Ovary (tissue), 9 donors: ENCODE data around the gene TSPEAR. TPM values are rescaled to one million over a fixed set of nuclear protein-coding genes. Genes with fewer than 3 reads are reported as not detected.
"Not testable (repeated sequence)": the region's sequence is repeated elsewhere in the genome, so short reads cannot be mapped to it uniquely, and the experiment has no call there.

Experiments used
- DNase-seq, 5 donors: peaks; one replicate each; pipeline ENCODE4 v3.0.0-alpha.2; 2019 to 2020
- H3K27ac ChIP-seq, 2 donors: fragments of 200-600 bp; one replicate each; pipeline versions ENCODE4 v1.5.1 to v1.8.0; 2019 to 2022
- H3K27me3 ChIP-seq: fragments of 200-600 bp; one replicate; pipeline ENCODE4 v1.8.0; 2022
- H3K36me3 ChIP-seq: fragments of 200-600 bp; sonication (generic); one replicate; pipeline ENCODE4 v1.5.1; 2019
- H3K4me1 ChIP-seq: one replicate; pipeline ENCODE4 v1.8.1; 2013; ENCODE audit warnings: mild to moderate bottlenecking, moderate library complexity; ENCODE audit not compliant: insufficient read depth
- H3K4me3 ChIP-seq: fragments of 200-600 bp; sonication (generic); one replicate; pipeline ENCODE4 v1.5.1; 2017
- H3K9me3 ChIP-seq, 2 donors: fragments of 200-600 bp in 1 of 2; sonication (generic) in 1 of 2; one replicate each; pipeline versions ENCODE4 v1.5.1 to v1.8.1; 2013 to 2019; ENCODE audit warnings: mild to moderate bottlenecking in 1 of 2, moderate library complexity in 1 of 2
- EP300 ChIP-seq: sonication (generic); formaldehyde crosslinking; IDR thresholded peaks from one replicate; pipeline ENCODE4 v1.6.1; 2017; ENCODE audit warnings: antibody characterized with exemption
- POLR2A ChIP-seq: fragments of 450-650 bp; IDR thresholded peaks from one replicate; pipeline ENCODE4 v1.6.1; 2017; ENCODE audit warnings: antibody characterized with exemption, mild to moderate bottlenecking, moderate library complexity
- WGBS, 3 donors: extraction: QIAGEN DNeasy Blood & Tissue Kit in 1 of 3; methylation state at CpG; one replicate each; pipeline versions ENCODE4 v1.1.5 to v1.1.7; 2013 to 2017; 5-methylcytosine and 5-hydroxymethylcytosine counted together
- intact Hi-C, 4 donors: fragments of 100-400 bp; cut with DNase I; formaldehyde crosslinking; loops; one replicate each; pipeline versions ENCODE4 v1.11.0 to v1.15.1; 2022 to 2023
- polyA plus RNA-seq, 2 donors: library from polyadenylated mRNA; stranded (reverse); fragments of 200-250 nt in 1 of 2; fragments of 350-450 nt in 1 of 2; fragmentation: Illumina TruSeq in 1 of 2; extraction: RNeasy Lipid Tissue Mini Kit (QIAGEN cat#74804) in 1 of 2; gene quantifications; one replicate each; pipeline ENCODE4 v1.2.3, GENCODE V29; 2013 to 2014
- total RNA-seq, 7 donors: library from RNA; depleted of rRNA in 2 of 7; stranded (reverse); fragments of >200 nt in 2 of 7; fragmentation: NEBNext Ultra II Directional in 3 of 7; extraction: Animal tissue kit (Norgen Biotek cat#: 25700) in 3 of 7; gene quantifications; one replicate each; pipeline versions ENCODE4 v1.1.0 to v1.2.4, GENCODE V29; 2016 to 2023
- TF ChIP-seq, protein P1 (sequence below), 3 donors: fragments of 450-650 bp in 2 of 3; fragments of 200-600 bp in 1 of 3; IDR thresholded peaks; one replicate each; pipeline versions ENCODE4 v1.5.1 to v1.8.0; 2016 to 2022; ENCODE audit warnings: antibody characterized with exemption in 3 of 3, mild to moderate bottlenecking in 1 of 3
- donor health status: DM: no; HTN: no; CAD: no; lungs with moderate emphysema.
- donor health status: DM: no; HTN: no; CAD: no.
- donor health status: Bipolar disorder and iron deficiency.
- donor health status: DM: yes; HTN: yes; CAD: no.
- donor health status: DM: no; HTN: no; CAD: no.
- donor health status: DM: yes; HTN: yes; CAD: no.

Gene TSPEAR
- total and polyA plus RNA-seq, 9 donors, result 0.07 to 0.27 (median 0.11) TPM; not detected in 4

DNA sequence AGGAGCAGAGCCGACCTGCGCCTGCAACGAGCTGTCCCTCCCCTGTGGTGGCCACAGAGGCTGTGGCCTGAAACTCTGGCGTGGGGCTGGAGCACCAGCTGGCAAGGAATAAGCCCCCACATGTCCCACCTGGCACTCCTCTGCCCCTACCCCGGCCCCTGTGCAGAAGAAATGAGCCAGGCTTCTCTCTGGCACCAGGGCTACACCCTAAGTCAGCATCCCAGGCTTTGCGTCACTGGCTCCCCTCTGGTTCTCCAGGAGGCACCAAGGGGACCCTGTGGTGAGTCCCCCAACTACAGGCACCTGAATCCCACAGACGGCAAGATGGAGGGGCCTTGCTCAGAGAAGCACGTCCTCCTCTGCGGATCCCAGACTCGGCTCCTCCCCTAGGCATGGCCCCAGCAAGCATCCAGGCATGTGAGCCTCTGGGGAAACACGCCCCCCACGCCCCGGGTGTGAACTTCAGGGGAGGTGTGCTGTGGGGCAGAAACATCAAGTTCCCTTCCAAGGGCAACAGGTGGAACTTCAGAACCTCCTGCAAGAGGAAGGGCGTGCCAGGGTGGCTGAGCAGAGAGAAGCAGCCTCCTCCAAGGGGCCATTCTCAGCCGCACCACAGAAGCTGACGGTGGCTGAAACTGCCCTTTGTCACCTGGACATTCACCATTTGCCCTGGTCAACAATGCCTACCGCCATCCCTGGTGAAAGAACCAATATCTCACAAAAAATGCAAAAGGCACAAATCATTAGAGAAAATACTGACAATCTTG is 108.1 kb downstream of the TSPEAR start:
- 51 to 57% (median 53%) methylated on average over 17 of the region's 17 CpGs for WGBS, 3 donors
- H3K27me3 ChIP-seq, result no peaks in the 10 kb centered on the region
- DNase-seq, result no peak
- no peak overlapping the region for H3K27ac ChIP-seq
- no peaks in the 10 kb centered on the region for H3K9me3 ChIP-seq
- no peaks in the 10 kb centered on the region for H3K36me3 ChIP-seq
- intact Hi-C loops, result no loop called here
- H3K4me1 ChIP-seq, result no peaks in the 10 kb centered on the region
- no peak overlapping the region for H3K4me3 ChIP-seq
- TF ChIP-seq EP300, result no peak
- TF ChIP-seq, protein P1, sequence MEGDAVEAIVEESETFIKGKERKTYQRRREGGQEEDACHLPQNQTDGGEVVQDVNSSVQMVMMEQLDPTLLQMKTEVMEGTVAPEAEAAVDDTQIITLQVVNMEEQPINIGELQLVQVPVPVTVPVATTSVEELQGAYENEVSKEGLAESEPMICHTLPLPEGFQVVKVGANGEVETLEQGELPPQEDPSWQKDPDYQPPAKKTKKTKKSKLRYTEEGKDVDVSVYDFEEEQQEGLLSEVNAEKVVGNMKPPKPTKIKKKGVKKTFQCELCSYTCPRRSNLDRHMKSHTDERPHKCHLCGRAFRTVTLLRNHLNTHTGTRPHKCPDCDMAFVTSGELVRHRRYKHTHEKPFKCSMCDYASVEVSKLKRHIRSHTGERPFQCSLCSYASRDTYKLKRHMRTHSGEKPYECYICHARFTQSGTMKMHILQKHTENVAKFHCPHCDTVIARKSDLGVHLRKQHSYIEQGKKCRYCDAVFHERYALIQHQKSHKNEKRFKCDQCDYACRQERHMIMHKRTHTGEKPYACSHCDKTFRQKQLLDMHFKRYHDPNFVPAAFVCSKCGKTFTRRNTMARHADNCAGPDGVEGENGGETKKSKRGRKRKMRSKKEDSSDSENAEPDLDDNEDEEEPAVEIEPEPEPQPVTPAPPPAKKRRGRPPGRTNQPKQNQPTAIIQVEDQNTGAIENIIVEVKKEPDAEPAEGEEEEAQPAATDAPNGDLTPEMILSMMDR (IDR thresholded peaks at IDR 0.05), result no peak
- no peak for TF ChIP-seq POLR2A

DNA sequence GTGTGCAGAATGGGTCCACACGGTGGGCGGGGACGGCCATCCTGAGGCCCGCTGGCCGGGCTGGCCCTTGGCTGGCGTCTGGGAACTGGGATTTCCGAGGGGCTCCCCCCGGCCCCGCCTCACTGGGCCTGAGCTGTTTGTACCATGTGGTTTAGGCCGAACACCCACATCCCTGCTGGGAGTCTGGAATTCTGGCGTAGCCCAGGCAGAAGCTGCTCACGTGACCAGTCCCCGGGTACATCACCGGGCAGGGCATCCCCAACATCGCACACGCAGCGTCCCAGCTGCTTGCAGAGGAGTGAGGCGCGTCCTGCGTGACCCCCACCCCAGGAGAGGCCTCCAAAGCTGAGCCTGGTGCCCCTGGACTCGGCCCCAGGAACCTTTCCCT is 108.9 kb downstream of the TSPEAR start:
- H3K4me3 ChIP-seq, result no peak overlapping the region
- intact Hi-C loops, result no loop called here
- 66 to 75% (median 67%) methylated on average over 9 to 20 of the region's 21 CpGs for WGBS, 3 donors
- H3K27me3 ChIP-seq, result no peaks in the 10 kb centered on the region
- H3K4me1 ChIP-seq, result no peaks in the 10 kb centered on the region
- DNase-seq, result no peak
- H3K36me3 ChIP-seq, result no peaks in the 10 kb centered on the region
- no peaks in the 10 kb centered on the region for H3K9me3 ChIP-seq
- TF ChIP-seq, protein P1 (IDR thresholded peaks at IDR 0.05), result no peak
- no peak for TF ChIP-seq EP300
- TF ChIP-seq POLR2A, result no peak
- no peak overlapping the region for H3K27ac ChIP-seq

DNA sequence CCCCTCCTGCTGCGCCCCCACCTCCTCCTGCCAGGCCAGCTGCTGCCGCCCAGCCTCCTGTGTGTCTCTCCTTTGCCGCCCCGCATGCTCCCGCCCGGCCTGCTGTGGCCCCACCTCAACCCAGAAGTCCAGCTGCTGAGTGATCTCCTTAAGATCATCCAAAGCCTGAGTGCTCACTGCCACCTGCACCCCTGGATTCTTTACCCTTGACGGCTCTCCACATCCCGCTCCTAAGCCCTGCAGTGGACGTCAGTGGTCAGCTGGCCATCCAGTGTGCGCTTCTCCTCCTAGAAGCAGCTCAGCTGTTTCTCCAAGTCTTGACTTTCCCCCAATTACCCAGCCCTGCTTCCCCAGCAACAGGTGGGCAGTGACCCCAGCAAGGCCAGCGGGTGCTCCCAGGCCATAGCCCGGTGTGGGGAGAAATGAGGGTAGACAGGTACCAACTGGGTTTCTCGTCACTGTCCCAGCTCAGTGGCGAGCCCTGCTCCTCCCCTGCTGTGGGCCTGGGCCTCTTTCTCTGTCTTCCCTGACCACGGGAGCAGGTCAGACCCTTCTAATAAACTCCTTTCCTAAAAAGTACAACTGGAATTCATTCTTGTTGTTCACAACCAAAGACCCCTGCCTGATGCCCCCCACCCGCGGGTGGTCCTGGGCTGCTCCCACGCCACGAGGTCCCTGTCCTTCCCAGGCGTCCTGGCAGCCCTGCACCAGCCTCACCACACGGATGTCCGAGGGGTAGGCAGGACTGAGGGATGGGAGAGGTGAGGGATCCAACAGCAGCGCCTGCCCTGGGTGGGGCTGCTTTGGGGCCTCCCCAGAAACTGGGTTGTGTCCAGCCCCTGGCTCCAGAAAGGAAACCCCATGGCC is 109.5 kb downstream of the TSPEAR start:
- H3K4me1 ChIP-seq, result no peaks in the 10 kb centered on the region
- H3K27ac ChIP-seq, result no peak overlapping the region
- no peaks in the 10 kb centered on the region for H3K27me3 ChIP-seq
- 60 to 71% (median 60%) methylated on average over 23 of the region's 23 CpGs for WGBS, 3 donors
- DNase-seq, result no peak
- no peaks in the 10 kb centered on the region for H3K9me3 ChIP-seq
- TF ChIP-seq, protein P1 (IDR thresholded peaks at IDR 0.05), result no peak
- TF ChIP-seq EP300, result no peak
- no peak for TF ChIP-seq POLR2A
- H3K36me3 ChIP-seq, result no peaks in the 10 kb centered on the region
- no peak overlapping the region for H3K4me3 ChIP-seq
- intact Hi-C loops, result no loop called here

DNA sequence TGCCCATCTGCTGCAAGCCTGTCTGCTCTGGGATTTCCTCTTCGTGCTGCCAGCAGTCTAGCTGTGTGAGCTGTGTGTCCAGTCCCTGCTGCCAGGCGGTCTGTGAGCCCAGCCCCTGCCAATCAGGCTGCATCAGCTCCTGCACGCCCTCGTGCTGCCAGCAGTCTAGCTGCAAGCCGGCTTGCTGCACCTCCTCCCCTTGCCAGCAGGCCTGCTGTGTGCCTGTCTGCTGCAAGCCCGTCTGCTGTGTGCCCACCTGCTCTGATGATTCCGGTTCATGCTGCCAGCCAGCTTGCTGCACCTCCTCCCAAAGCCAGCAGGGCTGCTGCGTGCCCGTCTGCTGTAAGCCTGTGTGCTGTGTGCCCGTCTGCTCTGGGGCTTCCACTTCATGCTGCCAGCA is 110.3 kb downstream of the TSPEAR start:
- intact Hi-C loops, H3K4me1 ChIP-seq, H3K27me3 ChIP-seq, H3K36me3 ChIP-seq, H3K4me3 ChIP-seq, H3K27ac ChIP-seq, DNase-seq, H3K9me3 ChIP-seq: not testable (repeated sequence)
- WGBS, 3 donors, result 63 to 75% (median 71%) methylated on average over 8 to 10 of the region's 10 CpGs

DNA sequence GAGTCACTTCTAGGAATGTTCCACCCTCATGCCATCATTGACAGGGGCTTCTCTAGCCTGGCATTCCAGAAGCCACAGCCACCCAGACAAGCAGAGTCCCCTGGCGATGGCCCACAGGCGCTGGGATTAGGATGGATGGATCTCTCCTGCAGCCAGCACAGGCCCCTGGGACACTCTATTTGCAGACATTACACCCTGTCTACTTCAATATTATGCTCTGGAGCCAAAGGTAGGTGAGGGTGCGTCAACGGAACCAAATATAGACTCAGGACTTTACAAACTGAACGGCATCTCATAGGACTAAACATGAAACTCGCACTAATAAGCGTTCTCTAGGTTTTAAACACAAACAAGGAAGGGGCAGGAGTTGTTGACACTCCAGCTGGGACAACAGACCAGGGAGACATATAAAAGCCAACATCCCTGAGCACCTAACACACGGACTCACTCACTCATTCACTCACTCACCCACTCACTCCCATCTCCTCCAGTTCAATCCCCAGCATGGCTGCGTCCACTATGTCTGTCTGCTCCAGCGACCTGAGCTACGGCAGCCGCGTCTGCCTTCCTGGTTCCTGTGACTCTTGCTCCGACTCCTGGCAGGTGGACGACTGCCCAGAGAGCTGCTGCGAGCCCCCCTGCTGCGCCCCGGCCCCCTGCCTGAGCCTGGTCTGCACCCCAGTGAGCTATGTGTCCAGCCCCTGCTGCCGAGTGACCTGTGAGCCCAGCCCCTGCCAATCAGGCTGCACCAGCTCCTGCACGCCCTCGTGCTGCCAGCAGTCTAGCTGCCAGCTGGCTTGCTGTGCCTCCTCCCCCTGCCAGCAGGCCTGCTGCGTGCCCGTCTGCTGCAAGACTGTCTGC is 111.0 kb downstream of the TSPEAR start, which contains the start of gene KRTAP10-7:
TSS of gene KRTAP10-7 (plus strand) at position 480 of the 861 bp plus-strand sequence. CDS start at position 505, 25 bp downstream.
- H3K4me1 ChIP-seq, H3K27me3 ChIP-seq, DNase-seq, H3K36me3 ChIP-seq, H3K9me3 ChIP-seq, H3K4me3 ChIP-seq, H3K27ac ChIP-seq, intact Hi-C loops: not testable (repeated sequence)
- WGBS, 3 donors, result 60 to 72% (median 64%) methylated on average over 23 of the region's 23 CpGs
